ENCODE data around the gene WNT3A.
"Not testable (repeated sequence)": the region's sequence is repeated elsewhere in the genome, so short reads cannot be mapped to it uniquely, and the experiment has no call there.

Gene WNT3A

DNA sequence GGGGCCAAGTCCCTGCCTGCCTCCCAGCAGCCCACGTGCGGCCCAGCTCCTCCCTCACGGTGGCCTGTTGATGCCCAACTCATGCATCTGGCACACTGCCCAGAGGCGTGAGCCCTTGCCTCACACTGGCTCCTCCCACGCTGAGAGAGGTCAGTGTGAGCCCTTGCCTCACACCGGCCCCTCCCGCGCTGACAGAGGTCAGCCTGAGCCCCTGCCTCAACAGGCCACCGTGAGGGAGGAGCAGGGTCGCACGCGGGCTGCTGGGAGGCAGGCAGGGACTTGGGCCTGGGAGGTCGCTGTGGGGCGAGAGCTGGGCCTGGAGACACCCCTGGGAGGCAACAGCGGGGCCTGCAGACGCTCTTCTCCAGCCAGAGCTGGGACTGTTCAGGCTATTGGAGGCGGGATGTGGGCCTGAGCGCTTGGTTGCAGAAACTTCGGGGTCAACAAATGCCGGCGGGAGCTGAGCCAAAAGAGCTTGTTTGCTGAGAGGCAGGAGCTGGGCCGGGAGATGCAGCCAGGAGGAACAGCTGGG, 33.9 kb upstream of the WNT3A start:
- H3K4me3 ChIP-seq (replicated peaks in 1 of 2; ENCODE audit: low read depth in 2 of 2, low read length in 2 of 2) = not testable (repeated sequence)
- peak; percentile 46 to 61 for DNase-seq (ENCODE audit: low read depth in 2 of 2)

DNA sequence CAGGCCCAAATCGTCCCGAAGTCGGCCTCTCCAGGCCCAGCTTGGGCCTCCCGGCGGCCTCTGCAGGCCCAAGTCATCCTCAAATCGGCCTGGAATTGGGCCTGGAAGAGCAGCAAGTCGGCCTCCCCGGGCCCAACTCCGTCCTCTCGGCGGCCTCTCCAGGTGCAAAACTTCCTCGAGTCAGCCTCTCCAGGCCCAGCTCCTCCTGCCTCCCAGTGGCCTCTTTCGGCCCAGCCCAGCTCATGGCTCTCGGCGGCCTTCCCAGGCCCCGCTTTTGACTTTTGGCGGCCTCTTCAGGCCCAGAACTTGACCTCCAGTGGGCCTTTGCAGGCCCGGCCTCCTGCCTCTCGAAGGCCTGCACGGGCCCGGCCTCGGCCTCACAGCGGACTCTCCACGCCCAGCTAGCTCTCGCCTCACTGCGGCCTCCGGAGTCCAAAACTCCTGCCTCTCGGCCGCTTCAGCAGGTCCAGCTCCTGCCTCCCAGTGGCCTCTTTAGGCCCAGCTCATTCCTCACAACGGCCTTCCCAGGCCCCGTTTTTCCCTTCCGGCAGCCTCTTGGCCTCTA, 33.0 kb upstream of the WNT3A start:
- H3K4me3 ChIP-seq (replicated peaks in 1 of 2; ENCODE audit: low read depth in 2 of 2, low read length in 2 of 2); DNase-seq (ENCODE audit: low read depth in 2 of 2): not testable (repeated sequence)

DNA sequence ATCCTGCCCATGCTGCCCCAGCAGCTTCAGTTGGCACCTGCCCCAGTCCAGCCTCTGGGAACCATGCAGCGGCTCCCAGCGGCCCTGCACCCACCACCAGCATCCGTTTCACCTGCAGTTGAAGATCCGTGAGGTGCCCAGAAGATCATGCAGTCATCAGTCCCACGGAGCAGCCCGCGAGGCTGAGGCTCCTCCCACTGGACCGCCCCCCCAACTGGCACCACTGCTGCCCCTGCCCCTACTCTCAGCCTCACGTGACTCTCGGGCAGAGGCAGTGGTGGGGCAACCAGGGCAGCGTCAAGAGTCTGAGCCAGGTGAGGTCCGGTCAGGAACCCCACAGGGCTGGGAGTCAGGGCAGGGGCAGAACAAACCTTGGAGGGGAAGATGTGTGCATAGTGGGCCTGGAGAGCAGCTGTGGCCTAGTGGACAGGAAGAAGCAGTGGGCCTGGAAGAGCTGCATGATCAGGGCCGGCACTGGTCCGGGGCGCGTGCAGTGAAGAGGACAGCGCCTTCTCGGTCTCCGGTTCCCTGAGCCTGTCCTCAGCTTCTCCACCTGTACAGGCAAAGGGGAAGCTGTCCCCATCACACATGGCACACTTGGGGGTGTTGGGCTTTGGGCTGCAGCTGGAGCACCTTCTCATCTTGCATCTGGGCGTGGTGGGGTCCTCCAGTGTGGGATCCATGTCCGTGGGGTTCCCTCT, 31.1 kb upstream of the WNT3A start:
- H3K4me3 ChIP-seq (replicated peaks in 1 of 2; ENCODE audit: low read depth in 2 of 2, low read length in 2 of 2); DNase-seq (ENCODE audit: low read depth in 2 of 2): not testable (repeated sequence)

DNA sequence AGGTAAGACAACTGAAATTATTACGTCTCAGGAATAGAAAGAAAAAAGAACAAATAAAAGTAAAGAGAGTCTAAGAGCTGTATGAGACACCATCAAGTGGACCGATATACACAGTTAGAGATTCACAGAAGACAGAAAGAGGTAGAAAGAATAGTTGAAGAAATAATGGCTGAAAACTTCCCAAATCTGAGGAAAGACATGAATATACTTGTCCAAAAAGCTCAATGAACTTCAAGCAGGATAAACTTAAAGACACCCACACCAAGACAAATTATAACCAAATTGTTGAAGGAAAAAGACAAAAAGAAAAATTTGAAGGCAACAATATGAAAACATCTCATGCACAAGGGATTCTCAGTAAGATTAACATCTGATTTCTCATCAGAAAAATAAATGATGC, 19.6 kb upstream of the WNT3A start:
- no peak overlapping the region for H3K4me3 ChIP-seq (replicated peaks in 1 of 2; ENCODE audit: low read depth in 2 of 2, low read length in 2 of 2)
- no peak for DNase-seq (ENCODE audit: low read depth in 2 of 2)
- TF ChIP-seq, protein P1, sequence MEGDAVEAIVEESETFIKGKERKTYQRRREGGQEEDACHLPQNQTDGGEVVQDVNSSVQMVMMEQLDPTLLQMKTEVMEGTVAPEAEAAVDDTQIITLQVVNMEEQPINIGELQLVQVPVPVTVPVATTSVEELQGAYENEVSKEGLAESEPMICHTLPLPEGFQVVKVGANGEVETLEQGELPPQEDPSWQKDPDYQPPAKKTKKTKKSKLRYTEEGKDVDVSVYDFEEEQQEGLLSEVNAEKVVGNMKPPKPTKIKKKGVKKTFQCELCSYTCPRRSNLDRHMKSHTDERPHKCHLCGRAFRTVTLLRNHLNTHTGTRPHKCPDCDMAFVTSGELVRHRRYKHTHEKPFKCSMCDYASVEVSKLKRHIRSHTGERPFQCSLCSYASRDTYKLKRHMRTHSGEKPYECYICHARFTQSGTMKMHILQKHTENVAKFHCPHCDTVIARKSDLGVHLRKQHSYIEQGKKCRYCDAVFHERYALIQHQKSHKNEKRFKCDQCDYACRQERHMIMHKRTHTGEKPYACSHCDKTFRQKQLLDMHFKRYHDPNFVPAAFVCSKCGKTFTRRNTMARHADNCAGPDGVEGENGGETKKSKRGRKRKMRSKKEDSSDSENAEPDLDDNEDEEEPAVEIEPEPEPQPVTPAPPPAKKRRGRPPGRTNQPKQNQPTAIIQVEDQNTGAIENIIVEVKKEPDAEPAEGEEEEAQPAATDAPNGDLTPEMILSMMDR (IDR thresholded peaks at IDR 0.05; ENCODE audit: low read depth, low read length) = no peak

DNA sequence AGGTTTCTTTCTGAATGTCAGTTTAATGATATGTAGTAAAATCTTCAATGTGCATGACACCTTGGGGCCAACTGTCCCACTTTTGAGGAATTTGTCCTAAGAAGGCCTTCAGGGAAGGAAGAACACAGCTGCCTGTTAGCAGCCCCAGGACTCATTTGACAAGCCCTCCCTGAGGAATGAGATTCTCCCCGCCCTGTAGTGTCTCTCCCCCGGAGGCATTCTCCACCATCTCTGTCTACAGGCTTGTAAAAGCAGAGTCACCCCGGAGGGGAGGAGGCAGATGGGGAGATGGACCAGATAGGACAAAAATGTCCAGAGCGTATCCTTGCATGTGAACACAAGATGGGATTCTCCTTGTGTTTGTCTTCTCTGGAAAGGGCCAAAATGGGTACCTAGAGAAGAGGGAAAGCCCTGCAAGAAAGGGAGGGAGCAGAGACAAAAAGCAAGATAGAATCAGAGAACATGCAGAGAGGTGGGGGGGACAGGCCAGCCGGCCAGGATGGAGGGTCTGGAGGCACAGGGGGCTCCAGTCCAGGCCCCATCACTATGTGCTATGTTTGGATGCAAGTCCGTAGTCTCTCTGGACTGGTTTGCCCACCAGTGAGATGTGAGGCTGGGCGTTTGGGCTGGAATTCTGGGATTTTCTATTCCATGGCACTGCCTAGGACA, 12.0 kb upstream of the WNT3A start:
- DNase-seq (ENCODE audit: low read depth in 2 of 2) = no peak
- TF ChIP-seq, protein P1 (IDR thresholded peaks at IDR 0.05; ENCODE audit: low read depth, low read length) = no peak
- H3K4me3 ChIP-seq (replicated peaks in 1 of 2; ENCODE audit: low read depth in 2 of 2, low read length in 2 of 2) = no peak overlapping the region

DNA sequence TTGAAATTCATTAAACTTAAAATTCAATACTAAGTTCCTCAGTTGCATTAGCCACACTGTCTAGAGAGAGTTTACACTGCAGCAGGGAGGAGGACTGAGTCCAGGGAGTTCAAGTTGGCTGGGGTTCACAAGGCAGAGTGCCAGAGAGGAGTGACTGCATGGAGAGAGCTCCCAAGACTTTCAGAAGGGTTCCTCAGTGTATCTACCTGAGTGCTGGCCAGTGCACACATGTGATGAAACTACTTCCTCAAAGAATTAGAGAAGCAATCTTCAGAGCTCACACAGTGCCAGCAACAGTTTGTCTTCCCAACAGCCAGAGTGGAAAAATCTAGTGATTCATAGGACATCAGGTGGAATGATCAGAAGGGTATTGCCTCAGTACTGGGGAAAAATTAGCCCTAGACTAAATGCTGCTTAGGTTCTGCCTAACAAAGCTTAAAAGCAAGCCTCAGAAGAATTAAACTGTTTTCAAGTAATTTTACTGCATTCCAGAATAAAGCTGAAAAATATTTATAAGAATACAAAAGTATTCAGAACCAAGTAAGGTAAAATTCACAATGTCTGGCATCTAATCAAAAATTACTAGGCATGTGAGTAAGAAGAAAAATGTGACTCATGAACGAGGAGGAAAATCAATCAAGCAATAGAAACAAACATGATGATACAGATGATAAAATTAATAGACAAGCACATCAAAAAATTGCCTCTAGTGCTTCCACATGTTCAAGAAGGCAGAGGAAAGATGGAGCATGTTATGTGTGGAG, 10.4 kb upstream of the WNT3A start:
- DNase-seq (ENCODE audit: low read depth in 2 of 2) = no peak
- no peak overlapping the region for H3K4me3 ChIP-seq (replicated peaks in 1 of 2; ENCODE audit: low read depth in 2 of 2, low read length in 2 of 2)
- TF ChIP-seq, protein P1 (IDR thresholded peaks at IDR 0.05; ENCODE audit: low read depth, low read length) = no peak

DNA sequence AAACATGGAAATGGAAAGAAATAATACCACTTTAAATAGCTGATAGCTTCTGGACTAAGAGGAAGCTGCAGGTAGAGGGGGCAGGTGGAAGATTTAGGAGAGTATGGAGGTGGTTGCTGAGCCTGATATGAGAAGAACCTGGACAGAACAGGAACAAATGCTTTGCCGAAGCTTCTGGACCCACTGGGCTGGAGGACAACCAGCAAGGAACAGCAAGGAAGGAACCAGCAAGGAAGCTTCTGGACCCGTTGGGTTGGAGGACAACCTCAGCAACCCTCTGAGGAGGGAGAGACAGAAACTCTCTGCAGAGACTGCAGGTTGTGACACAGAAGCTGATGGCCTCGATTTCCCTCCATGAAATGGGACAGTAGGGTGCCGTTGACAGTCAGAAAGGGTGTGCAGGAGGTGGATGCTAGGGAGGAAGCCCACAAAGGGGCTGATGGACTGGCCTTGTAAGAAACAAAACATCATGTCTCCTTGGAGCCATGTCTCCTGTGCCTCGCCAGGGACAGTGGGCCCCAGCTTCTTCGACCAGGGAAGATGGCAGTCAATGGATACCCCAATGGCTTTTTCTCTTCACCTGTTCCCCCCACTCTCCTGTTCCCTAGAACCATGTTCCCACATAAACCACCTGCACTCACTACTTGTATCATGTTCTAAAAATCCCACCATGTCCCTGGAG, 8.3 kb upstream of the WNT3A start:
- TF ChIP-seq, protein P1 (IDR thresholded peaks at IDR 0.05; ENCODE audit: low read depth, low read length) = no peak
- no peak overlapping the region for H3K4me3 ChIP-seq (replicated peaks in 1 of 2; ENCODE audit: low read depth in 2 of 2, low read length in 2 of 2)
- DNase-seq (ENCODE audit: low read depth in 2 of 2) = no peak
